ENCODE measurements around the gene MOCS1. TPM values are rescaled to one million over a fixed set of nuclear protein-coding genes. Genes with fewer than 3 reads are reported as not detected.
A peak's percentile ranks its signal among the peaks of the same experiment; 100 is the strongest.

MOCS1 gene
- total and polyA plus RNA-seq, 4 donors = 14.0 to 39.0 (median 27.5) TPM

- ATAC-seq (ENCODE audit: low FRiP score) (no peak), DNase-seq (no peak)
- Histone ChIP-seq H3K4me3 (ENCODE audit: low read length in 2 of 2) (no peak overlapping the region), H3K27ac (ENCODE audit: low read depth in 1 of 2, low read length in 2 of 2) (no peak overlapping the region), H3K27me3 (ENCODE audit: control insufficient read depth in 1 of 2, insufficient read depth in 2 of 2, low read length in 1 of 2) (no peaks in the 10 kb centered on the region), H3K9me3 (ENCODE audit: control insufficient read depth, low read length) (no peaks in the 10 kb centered on the region), H3K36me3 (ENCODE audit: control insufficient read depth in 1 of 2, insufficient read depth in 2 of 2, low read length in 1 of 2) (peaks cover 0 to 2% of the 10 kb centered on the region in 2 donors), H3K4me1 (ENCODE audit: control insufficient read depth in 1 of 2, insufficient read depth in 2 of 2, low read length in 2 of 2) (peaks cover 0 to 3% of the 10 kb centered on the region in 2 donors)
- intact Hi-C loops (cut with DNase I) = loop anchor here (5.0 kb wide), 2 partner anchors 514 to 529 kb away; no protein-coding TSS in a partner anchor
- 94 to 95% methylated on average over 6 of the region's 6 CpGs for WGBS, 2 donors
These were observed 42.9 kb downstream of the MOCS1 start for GRCh38 chr6:39891353-39891752.

GRCh38 chr6:39889229-39889628, 45.0 kb downstream of the MOCS1 start:
- WGBS, 2 donors = 68 to 81% methylated on average over 2 of the region's 2 CpGs
- no peak for ATAC-seq (ENCODE audit: low FRiP score)
- no peak for DNase-seq
- intact Hi-C loops (cut with DNase I) = loop anchor here (5.0 to 10.0 kb wide), 3 partner anchors 97 to 544 kb away; partner anchors contain the start of genes DAAM2 (in 2 of the 2) and KIF6 (in 1 of the 2)
- peaks cover 0 to 3% of the 10 kb centered on the region in 2 donors for H3K4me1 ChIP-seq (ENCODE audit: control insufficient read depth in 1 of 2, insufficient read depth in 2 of 2, low read length in 2 of 2)
- no peaks in the 10 kb centered on the region for H3K27me3 ChIP-seq (ENCODE audit: control insufficient read depth in 1 of 2, insufficient read depth in 2 of 2, low read length in 1 of 2)
- H3K9me3 ChIP-seq (ENCODE audit: control insufficient read depth, low read length) = no peaks in the 10 kb centered on the region
- no peak overlapping the region for H3K4me3 ChIP-seq (ENCODE audit: low read length in 2 of 2)
- H3K36me3 ChIP-seq (ENCODE audit: control insufficient read depth in 1 of 2, insufficient read depth in 2 of 2, low read length in 1 of 2) = peaks cover 0 to 2% of the 10 kb centered on the region in 2 donors
- H3K27ac ChIP-seq (ENCODE audit: low read depth in 1 of 2, low read length in 2 of 2) = no peak overlapping the region

- 4 to 6% methylated on average over 13 to 14 of the region's 14 CpGs for WGBS, 2 donors
- DNase-seq (peak; percentile 95 to 96), ATAC-seq (ENCODE audit: low FRiP score) (peak; percentile 92)
- Histone ChIP-seq H3K4me1 (ENCODE audit: control insufficient read depth in 1 of 2, insufficient read depth in 2 of 2, low read length in 2 of 2) (peaks cover 0 to 3% of the 10 kb centered on the region in 2 donors), H3K27ac (ENCODE audit: low read depth in 1 of 2, low read length in 2 of 2) (peak overlapping the region; percentile 87 to 94), H3K36me3 (ENCODE audit: control insufficient read depth in 1 of 2, insufficient read depth in 2 of 2, low read length in 1 of 2) (peaks cover 0 to 2% of the 10 kb centered on the region in 2 donors), H3K27me3 (ENCODE audit: control insufficient read depth in 1 of 2, insufficient read depth in 2 of 2, low read length in 1 of 2) (no peaks in the 10 kb centered on the region), H3K4me3 (ENCODE audit: low read length in 2 of 2) (no peak overlapping the region), H3K9me3 (ENCODE audit: control insufficient read depth, low read length) (no peaks in the 10 kb centered on the region)
- intact Hi-C loops (cut with DNase I) = loop anchor here (5.0 to 10.0 kb wide), 3 partner anchors 96 to 543 kb away; partner anchors contain the start of genes DAAM2 (in 2 of the 2) and KIF6 (in 1 of the 2)
These were observed 46.4 kb downstream of the MOCS1 start for GRCh38 chr6:39887692-39888450.

- Histone ChIP-seq H3K27ac (ENCODE audit: low read depth in 1 of 2, low read length in 2 of 2) (peak overlapping the region; percentile 87 to 94), H3K9me3 (ENCODE audit: control insufficient read depth, low read length) (no peaks in the 10 kb centered on the region), H3K27me3 (ENCODE audit: control insufficient read depth in 1 of 2, insufficient read depth in 2 of 2, low read length in 1 of 2) (no peaks in the 10 kb centered on the region), H3K4me1 (ENCODE audit: control insufficient read depth in 1 of 2, insufficient read depth in 2 of 2, low read length in 2 of 2) (peaks cover 0 to 3% of the 10 kb centered on the region in 2 donors), H3K4me3 (ENCODE audit: low read length in 2 of 2) (no peak overlapping the region), H3K36me3 (ENCODE audit: control insufficient read depth in 1 of 2, insufficient read depth in 2 of 2, low read length in 1 of 2) (peaks cover 0 to 2% of the 10 kb centered on the region in 2 donors)
- DNase-seq (no peak), ATAC-seq (ENCODE audit: low FRiP score) (no peak)
- intact Hi-C loops (cut with DNase I) = loop anchor here (5.0 to 10.0 kb wide), 3 partner anchors 95 to 542 kb away; partner anchors contain the start of genes DAAM2 (in 2 of the 2) and KIF6 (in 1 of the 2)
- 41 to 67% methylated on average over 2 of the region's 2 CpGs for WGBS, 2 donors
These were observed 47.4 kb downstream of the MOCS1 start for GRCh38 chr6:39886871-39887270.

GRCh38 chr6:39885691-39886090, 48.6 kb downstream of the MOCS1 start:
- Histone ChIP-seq H3K4me1 (ENCODE audit: control insufficient read depth in 1 of 2, insufficient read depth in 2 of 2, low read length in 2 of 2) (peaks cover under 1 to 3% of the 10 kb centered on the region in 2 donors), H3K9me3 (ENCODE audit: control insufficient read depth, low read length) (no peaks in the 10 kb centered on the region), H3K27me3 (ENCODE audit: control insufficient read depth in 1 of 2, insufficient read depth in 2 of 2, low read length in 1 of 2) (no peaks in the 10 kb centered on the region), H3K27ac (ENCODE audit: low read depth in 1 of 2, low read length in 2 of 2) (peak overlapping the region; percentile 87 to 94), H3K4me3 (ENCODE audit: low read length in 2 of 2) (no peak overlapping the region), H3K36me3 (ENCODE audit: control insufficient read depth in 1 of 2, insufficient read depth in 2 of 2, low read length in 1 of 2) (no peaks in the 10 kb centered on the region)
- DNase-seq = no peak
- WGBS, 2 donors = 86 to 90% methylated on average over 7 of the region's 7 CpGs
- ATAC-seq (ENCODE audit: low FRiP score) = no peak
- intact Hi-C loops (cut with DNase I) = loop anchor here (5.0 to 10.0 kb wide), 3 partner anchors 93 to 541 kb away; partner anchors contain the start of genes DAAM2 (in 2 of the 2) and KIF6 (in 1 of the 2)

GRCh38 chr6:39884696-39885095, 49.6 kb downstream of the MOCS1 start:
- WGBS, 2 donors = 42 to 56% methylated on average over 5 of the region's 5 CpGs
- Histone ChIP-seq H3K9me3 (ENCODE audit: control insufficient read depth, low read length) (no peaks in the 10 kb centered on the region), H3K4me1 (ENCODE audit: control insufficient read depth in 1 of 2, insufficient read depth in 2 of 2, low read length in 2 of 2) (peaks cover 2 to 5% of the 10 kb centered on the region in 2 donors), H3K36me3 (ENCODE audit: control insufficient read depth in 1 of 2, insufficient read depth in 2 of 2, low read length in 1 of 2) (no peaks in the 10 kb centered on the region), H3K27ac (ENCODE audit: low read depth in 1 of 2, low read length in 2 of 2) (peak overlapping the region; percentile 65 to 73), H3K4me3 (ENCODE audit: low read length in 2 of 2) (no peak overlapping the region), H3K27me3 (ENCODE audit: control insufficient read depth in 1 of 2, insufficient read depth in 2 of 2, low read length in 1 of 2) (no peaks in the 10 kb centered on the region)
- intact Hi-C loops (cut with DNase I) = loop anchor here (5.0 to 10.0 kb wide), 3 partner anchors 92 to 540 kb away; partner anchors contain the start of genes DAAM2 (in 2 of the 2) and KIF6 (in 1 of the 2)
- ATAC-seq (ENCODE audit: low FRiP score) (no peak), DNase-seq (no peak)

GRCh38 chr6:39882531-39882899, 51.7 kb downstream of the MOCS1 start:
- Histone ChIP-seq H3K27ac (ENCODE audit: low read depth in 1 of 2, low read length in 2 of 2) (peak overlapping the region; percentile 32 to 97), H3K36me3 (ENCODE audit: control insufficient read depth in 1 of 2, insufficient read depth in 2 of 2, low read length in 1 of 2) (no peaks in the 10 kb centered on the region), H3K27me3 (ENCODE audit: control insufficient read depth in 1 of 2, insufficient read depth in 2 of 2, low read length in 1 of 2) (no peaks in the 10 kb centered on the region), H3K4me3 (ENCODE audit: low read length in 2 of 2) (no peak overlapping the region), H3K4me1 (ENCODE audit: control insufficient read depth in 1 of 2, insufficient read depth in 2 of 2, low read length in 2 of 2) (peaks cover 2 to 5% of the 10 kb centered on the region in 2 donors), H3K9me3 (ENCODE audit: control insufficient read depth, low read length) (no peaks in the 10 kb centered on the region)
- WGBS, 2 donors = 5 to 6% methylated on average over 8 of the region's 8 CpGs
- intact Hi-C loops (cut with DNase I) = loop anchor here (10.0 kb wide), 2 partner anchors 158 to 538 kb away; partner anchors contain the start of gene KIF6 (in 1 of the 2)
- ATAC-seq (ENCODE audit: low FRiP score) (peak; percentile 74), DNase-seq (peak; percentile 90 to 93)

- H3K4me1 ChIP-seq (ENCODE audit: control insufficient read depth in 1 of 2, insufficient read depth in 2 of 2, low read length in 2 of 2) = peaks cover 2 to 5% of the 10 kb centered on the region in 2 donors
- DNase-seq (peak; percentile 83 to 87), ATAC-seq (ENCODE audit: low FRiP score) (peak; percentile 49)
- H3K36me3 ChIP-seq (ENCODE audit: control insufficient read depth in 1 of 2, insufficient read depth in 2 of 2, low read length in 1 of 2) = no peaks in the 10 kb centered on the region
- intact Hi-C loops (cut with DNase I) = loop anchor here (10.0 kb wide), 2 partner anchors 157 to 537 kb away; partner anchors contain the start of gene KIF6 (in 1 of the 2)
- 4 to 7% methylated on average over 16 of the region's 16 CpGs for WGBS, 2 donors
- H3K27ac ChIP-seq (ENCODE audit: low read depth in 1 of 2, low read length in 2 of 2) = peak overlapping the region; percentile 53 to 97
- H3K9me3 ChIP-seq (ENCODE audit: control insufficient read depth, low read length) = no peaks in the 10 kb centered on the region
- no peak overlapping the region for H3K4me3 ChIP-seq (ENCODE audit: low read length in 2 of 2)
- H3K27me3 ChIP-seq (ENCODE audit: control insufficient read depth in 1 of 2, insufficient read depth in 2 of 2, low read length in 1 of 2) = no peaks in the 10 kb centered on the region
These were observed 52.3 kb downstream of the MOCS1 start for GRCh38 chr6:39881851-39882530.
